AG04450 (cell line): Measurements from ENCODE around the gene DPY30. TPM values are rescaled to one million over a fixed set of nuclear protein-coding genes. Genes with fewer than 3 reads are reported as not detected.

ENCODE experiments used
- CTCF ChIA-PET: fragments of 300-600, 350-600 bp; formaldehyde crosslinking; extraction: SDS; loops from one replicate; lab custom pipeline; 2022; ENCODE audit warnings: antibody characterized with exemption, inconsistent platforms; lab: Charles Lee
- POLR2A ChIA-PET: fragments of 350-600 bp; formaldehyde crosslinking; extraction: SDS; loops from one replicate; lab custom pipeline; 2021; ENCODE audit warnings: antibody characterized with exemption, inconsistent platforms; lab: Yijun Ruan, JAX
- DNase-seq: peaks from one replicate; pipeline ENCODE4 v3.0.0-alpha.2; 2011; ENCODE audit warnings: low read depth, low spot score
- H3K27ac ChIP-seq: one replicate; pipeline ENCODE4 v1.5.1; 2012; ENCODE audit warnings: low read depth, low read length, control low read depth
- H3K27me3 ChIP-seq: one replicate; pipeline ENCODE4 v1.6.0; 2012; ENCODE audit warnings: low read length; ENCODE audit not compliant: control insufficient read depth, insufficient read depth
- H3K4me3 ChIP-seq: 2 replicates; pipeline ENCODE4 v1.5.1; 2011; ENCODE audit warnings: mild to moderate bottlenecking, low read depth, low read length, control low read depth
- H3K9me3 ChIP-seq: 2 replicates; pipeline ENCODE4 v1.5.1; 2012; ENCODE audit warnings: low read length; ENCODE audit not compliant: control insufficient read depth, insufficient read depth
- polyA plus RNA-seq: library from polyadenylated mRNA; depleted of rRNA; stranded (reverse); fragments of >200 nt; gene quantifications from 2 replicates; pipeline ENCODE4 v1.2.3, GENCODE V29; 2011; rRNA removed
- TF ChIP-seq, protein P1 (sequence below): IDR thresholded peaks from 2 replicates; pipeline ENCODE4 v1.5.1; 2011; ENCODE audit warnings: low read depth, low read length, control low read depth, inconsistent platforms

The DPY30 gene
- polyA plus RNA-seq, 1 experiment = 104 TPM

DNA sequence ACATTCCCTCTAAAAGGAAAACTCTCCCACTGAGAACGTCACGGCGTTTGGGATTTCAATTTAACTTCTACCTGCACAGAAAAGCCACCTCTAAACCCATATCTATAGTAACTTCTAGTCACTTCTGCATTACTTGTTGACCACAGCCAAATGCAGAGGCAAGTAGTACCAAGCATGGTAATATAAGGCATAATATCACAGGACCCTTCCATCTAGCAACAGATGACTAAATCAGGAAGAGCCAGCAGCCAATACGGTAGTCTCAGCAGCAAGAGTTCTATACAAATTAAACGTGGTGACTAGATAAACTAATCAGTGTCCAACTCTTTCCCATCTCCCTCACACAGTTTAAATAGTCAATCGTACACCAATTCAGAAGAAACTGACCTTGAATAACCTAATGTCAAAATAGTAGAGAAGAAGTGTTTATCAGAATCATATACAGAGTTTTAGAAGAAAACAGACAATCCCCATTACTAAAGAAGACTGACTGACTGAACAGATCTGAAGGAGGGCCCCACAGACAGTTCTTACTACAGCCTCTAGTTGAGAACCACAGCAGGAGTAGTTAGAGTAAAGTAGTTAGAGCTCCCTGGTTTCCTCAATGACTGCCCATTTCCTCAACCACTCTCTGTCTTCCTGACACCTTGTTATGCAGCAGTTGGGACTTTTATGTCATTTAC, 58.8 kb downstream of the DPY30 start:
- no peaks in the 10 kb centered on the region for H3K9me3 ChIP-seq
- no peak overlapping the region for H3K4me3 ChIP-seq
- ChIA-PET POLR2A (no interaction called here), CTCF (no interaction called here)
- DNase-seq = no peak
- TF ChIP-seq, protein P1, sequence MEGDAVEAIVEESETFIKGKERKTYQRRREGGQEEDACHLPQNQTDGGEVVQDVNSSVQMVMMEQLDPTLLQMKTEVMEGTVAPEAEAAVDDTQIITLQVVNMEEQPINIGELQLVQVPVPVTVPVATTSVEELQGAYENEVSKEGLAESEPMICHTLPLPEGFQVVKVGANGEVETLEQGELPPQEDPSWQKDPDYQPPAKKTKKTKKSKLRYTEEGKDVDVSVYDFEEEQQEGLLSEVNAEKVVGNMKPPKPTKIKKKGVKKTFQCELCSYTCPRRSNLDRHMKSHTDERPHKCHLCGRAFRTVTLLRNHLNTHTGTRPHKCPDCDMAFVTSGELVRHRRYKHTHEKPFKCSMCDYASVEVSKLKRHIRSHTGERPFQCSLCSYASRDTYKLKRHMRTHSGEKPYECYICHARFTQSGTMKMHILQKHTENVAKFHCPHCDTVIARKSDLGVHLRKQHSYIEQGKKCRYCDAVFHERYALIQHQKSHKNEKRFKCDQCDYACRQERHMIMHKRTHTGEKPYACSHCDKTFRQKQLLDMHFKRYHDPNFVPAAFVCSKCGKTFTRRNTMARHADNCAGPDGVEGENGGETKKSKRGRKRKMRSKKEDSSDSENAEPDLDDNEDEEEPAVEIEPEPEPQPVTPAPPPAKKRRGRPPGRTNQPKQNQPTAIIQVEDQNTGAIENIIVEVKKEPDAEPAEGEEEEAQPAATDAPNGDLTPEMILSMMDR = no peak
- no peak overlapping the region for H3K27ac ChIP-seq
- no peaks in the 10 kb centered on the region for H3K27me3 ChIP-seq

DNA sequence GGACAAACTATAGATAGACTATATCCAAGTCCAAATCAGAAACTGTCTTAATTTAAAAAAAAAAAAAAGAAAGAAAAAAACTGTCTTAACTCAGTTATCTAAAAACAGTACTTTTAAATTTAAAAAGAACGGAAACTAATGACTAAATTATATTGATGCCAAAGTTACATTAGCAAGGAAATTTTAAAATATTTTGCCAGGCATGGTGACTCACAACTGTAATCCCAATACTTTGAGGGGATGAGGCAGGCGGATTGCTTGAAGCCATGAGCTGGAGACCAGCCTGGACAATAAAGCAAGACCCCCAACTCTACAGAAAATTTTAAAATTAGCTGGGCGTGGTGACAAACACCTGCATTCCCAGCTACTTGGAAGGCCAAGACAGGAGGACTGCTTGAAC, 59.6 kb downstream of the DPY30 start:
- H3K27ac ChIP-seq = no peak overlapping the region
- CTCF ChIA-PET = no interaction called here
- DNase-seq = no peak

DNA sequence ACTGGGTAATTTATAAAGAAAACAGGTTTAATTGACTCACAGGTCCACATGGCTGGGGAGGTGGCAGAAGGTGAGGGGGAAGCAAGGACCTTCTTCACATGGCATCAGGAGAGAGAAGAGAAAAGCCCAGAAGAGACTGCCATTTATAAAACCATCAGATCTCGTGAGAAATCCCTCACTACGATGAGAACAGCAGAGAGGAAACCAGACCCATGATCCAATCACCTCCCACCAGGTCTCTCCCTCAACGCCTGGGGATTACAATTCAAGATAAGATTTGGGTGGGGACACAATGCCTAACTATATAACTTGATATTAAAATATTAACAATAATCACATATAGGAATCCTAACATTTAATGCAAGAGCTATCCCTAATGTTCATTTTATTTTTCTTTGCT, 60.6 kb downstream of the DPY30 start:
- ChIA-PET CTCF (no interaction called here), POLR2A (no interaction called here)
- H3K4me3 ChIP-seq = no peak overlapping the region
- no peak for DNase-seq
- TF ChIP-seq, protein P1 = no peak
- no peaks in the 10 kb centered on the region for H3K27me3 ChIP-seq
- H3K9me3 ChIP-seq = no peaks in the 10 kb centered on the region
- H3K27ac ChIP-seq = no peak overlapping the region

More for the DNA sequence above, 59.6 kb downstream of the DPY30 start:
- H3K4me3 ChIP-seq = no peak overlapping the region
- no peaks in the 10 kb centered on the region for H3K9me3 ChIP-seq
- TF ChIP-seq, protein P1 = no peak
- H3K27me3 ChIP-seq = no peaks in the 10 kb centered on the region
- POLR2A ChIA-PET = no interaction called here

DNA sequence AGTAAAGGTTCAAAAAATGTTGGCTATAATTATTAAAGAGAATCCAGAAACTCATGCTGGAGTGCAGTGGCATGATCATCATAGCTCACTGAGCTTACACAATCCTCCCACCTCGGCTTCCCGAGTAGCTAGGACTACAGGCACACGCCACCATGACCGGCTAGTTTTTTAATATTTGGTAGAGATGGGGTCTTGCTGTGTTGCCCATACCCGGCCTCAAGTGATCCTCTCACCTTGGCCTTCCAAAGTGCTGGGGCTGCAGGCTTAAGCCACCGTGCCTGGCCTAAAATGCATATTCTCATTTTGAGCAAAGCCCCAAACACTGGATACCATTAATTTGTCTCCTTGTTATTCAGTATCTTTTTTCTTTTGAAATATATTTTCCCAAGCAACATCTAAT, 61.2 kb downstream of the DPY30 start:
- DNase-seq = no peak
- Histone ChIP-seq H3K4me3 (no peak overlapping the region), H3K27me3 (no peaks in the 10 kb centered on the region), H3K27ac (no peak overlapping the region), H3K9me3 (no peaks in the 10 kb centered on the region)
- ChIA-PET POLR2A (no interaction called here), CTCF (no interaction called here)
- TF ChIP-seq, protein P1 = no peak

Other genes with a start within 250 kb of the DPY30 start
- gene MEMO1, start 28.8 kb downstream of the DPY30 start, polyA plus RNA-seq = 54.7 and 64.5 TPM in 2 replicates
- 12.6 and 17.4 TPM in 2 replicates for gene SPAST, start 23.8 kb upstream of the DPY30 start, polyA plus RNA-seq
- gene SLC30A6, start 126.1 kb upstream of the DPY30 start, polyA plus RNA-seq = 21.4 and 29.5 TPM in 2 replicates
- not detected in 2 replicates for gene NLRC4, start 225.1 kb upstream of the DPY30 start, polyA plus RNA-seq
- 16.8 and 26.0 TPM in 2 replicates for gene YIPF4, start 238.1 kb upstream of the DPY30 start, polyA plus RNA-seq